ENCODE results near the gene EPHA6. TPM values are rescaled to one million over a fixed set of nuclear protein-coding genes. Genes with fewer than 3 reads are reported as not detected.

EPHA6 gene
- total and polyA plus RNA-seq, 2 donors (not counting 1 experiment from before 2014, with no cell fraction given), result under 0.01 TPM; not detected in 1

GRCh38 chr3:97306226-97306625, 491.8 kb downstream of the EPHA6 start:
- no peak overlapping the region for H3K4me3 ChIP-seq (replicated peaks in 1 of 4; ENCODE audit: control extremely low read depth in 1 of 4, insufficient read depth in 1 of 4, low read depth in 3 of 4, low read length in 4 of 4)
- H2AFZ ChIP-seq (ENCODE audit: low read length), result no peak overlapping the region
- no peaks in the 10 kb centered on the region for H3K79me2 ChIP-seq (ENCODE audit: control insufficient read depth, insufficient read depth, low read length)
- H3K4me1 ChIP-seq (ENCODE audit: control insufficient read depth, extremely low read depth, insufficient read depth, low read length), result no peaks in the 10 kb centered on the region
- no peaks in the 10 kb centered on the region for H3K36me3 ChIP-seq (ENCODE audit: control insufficient read depth, insufficient read depth, low read length)
- H3K9me3 ChIP-seq (ENCODE audit: control insufficient read depth, insufficient read depth, low read depth, low read length), result no peaks in the 10 kb centered on the region
- no peak overlapping the region for H3K4me2 ChIP-seq (ENCODE audit: extremely low read depth, insufficient read depth, low read length)
- no peak overlapping the region for H3K9ac ChIP-seq (ENCODE audit: insufficient read depth, low read length)
- TF ChIP-seq CTCF (conservative IDR thresholded peaks at IDR 0.05 in 1 of 2, IDR thresholded peaks at IDR 0.05 in 1 of 2; ENCODE audit: low read depth in 1 of 2, low read length in 2 of 2) (no peak), EZH2 (IDR thresholded peaks at IDR 0.05; ENCODE audit: low read length, missing control alignments) (no peak)
- DNase-seq (ENCODE audit: low read depth in 2 of 2), result no peak
- H3K27ac ChIP-seq (ENCODE audit: insufficient read depth, low read length), result no peak overlapping the region
- H3K27me3 ChIP-seq (ENCODE audit: control insufficient read depth, insufficient read depth, low read length), result no peaks in the 10 kb centered on the region
- H4K20me1 ChIP-seq (ENCODE audit: control insufficient read depth, extremely low read depth, insufficient read depth, low read length), result no peaks in the 10 kb centered on the region

- Histone ChIP-seq H3K4me3 (replicated peaks in 1 of 4; ENCODE audit: control extremely low read depth in 1 of 4, insufficient read depth in 1 of 4, low read depth in 3 of 4, low read length in 4 of 4) (no peak overlapping the region), H3K27me3 (ENCODE audit: control insufficient read depth, insufficient read depth, low read length) (no peaks in the 10 kb centered on the region), H3K79me2 (ENCODE audit: control insufficient read depth, insufficient read depth, low read length) (no peaks in the 10 kb centered on the region), H3K9me3 (ENCODE audit: control insufficient read depth, insufficient read depth, low read depth, low read length) (no peaks in the 10 kb centered on the region), H3K27ac (ENCODE audit: insufficient read depth, low read length) (no peak overlapping the region), H3K4me2 (ENCODE audit: extremely low read depth, insufficient read depth, low read length) (no peak overlapping the region), H2AFZ (ENCODE audit: low read length) (no peak overlapping the region), H3K36me3 (ENCODE audit: control insufficient read depth, insufficient read depth, low read length) (no peaks in the 10 kb centered on the region), H3K9ac (ENCODE audit: insufficient read depth, low read length) (no peak overlapping the region), H3K4me1 (ENCODE audit: control insufficient read depth, extremely low read depth, insufficient read depth, low read length) (no peaks in the 10 kb centered on the region), H4K20me1 (ENCODE audit: control insufficient read depth, extremely low read depth, insufficient read depth, low read length) (no peaks in the 10 kb centered on the region)
- no peak for DNase-seq (ENCODE audit: low read depth in 2 of 2)
- no peak for TF ChIP-seq CTCF (conservative IDR thresholded peaks at IDR 0.05 in 1 of 2, IDR thresholded peaks at IDR 0.05 in 1 of 2; ENCODE audit: low read depth in 1 of 2, low read length in 2 of 2)
- TF ChIP-seq EZH2 (IDR thresholded peaks at IDR 0.05; ENCODE audit: low read length, missing control alignments), result no peak
These were observed 524.0 kb downstream of the EPHA6 start for GRCh38 chr3:97338375-97338774.

- Histone ChIP-seq H4K20me1 (ENCODE audit: control insufficient read depth, extremely low read depth, insufficient read depth, low read length) (no peaks in the 10 kb centered on the region), H3K79me2 (ENCODE audit: control insufficient read depth, insufficient read depth, low read length) (no peaks in the 10 kb centered on the region), H2AFZ (ENCODE audit: low read length) (no peak overlapping the region), H3K36me3 (ENCODE audit: control insufficient read depth, insufficient read depth, low read length) (no peaks in the 10 kb centered on the region), H3K9me3 (ENCODE audit: control insufficient read depth, insufficient read depth, low read depth, low read length) (no peaks in the 10 kb centered on the region), H3K4me2 (ENCODE audit: extremely low read depth, insufficient read depth, low read length) (no peak overlapping the region), H3K27ac (ENCODE audit: insufficient read depth, low read length) (no peak overlapping the region), H3K27me3 (ENCODE audit: control insufficient read depth, insufficient read depth, low read length) (no peaks in the 10 kb centered on the region), H3K4me1 (ENCODE audit: control insufficient read depth, extremely low read depth, insufficient read depth, low read length) (no peaks in the 10 kb centered on the region), H3K9ac (ENCODE audit: insufficient read depth, low read length) (no peak overlapping the region), H3K4me3 (replicated peaks in 1 of 4; ENCODE audit: control extremely low read depth in 1 of 4, insufficient read depth in 1 of 4, low read depth in 3 of 4, low read length in 4 of 4) (no peak overlapping the region)
- TF ChIP-seq CTCF (conservative IDR thresholded peaks at IDR 0.05 in 1 of 2, IDR thresholded peaks at IDR 0.05 in 1 of 2; ENCODE audit: low read depth in 1 of 2, low read length in 2 of 2), result no peak
- no peak for DNase-seq (ENCODE audit: low read depth in 2 of 2)
These were observed 526.5 kb downstream of the EPHA6 start for GRCh38 chr3:97340940-97341339.
